Gastrocnemius medialis (tissue), 4 donors: ENCODE measurements around the gene SLC66A2.

Source experiments
- POLR2A ChIP-seq, 2 donors: fragments of 450-650 bp; IDR thresholded peaks; one replicate each; pipeline ENCODE4 v1.6.1; 2017; ENCODE audit warnings: antibody characterized with exemption in 2 of 2, mild to moderate bottlenecking in 2 of 2, moderate library complexity in 2 of 2
- TF ChIP-seq, protein P1 (sequence below), 5 experiments: fragments of 450-650 bp in 3 of 5; fragments of 200-600 bp in 2 of 5; sonication (generic) in 2 of 5; IDR thresholded peaks in 4 of 5; conservative IDR thresholded peaks in 1 of 5; 1 replicate in 4 of 5; 2 replicates in 1 of 5; pipeline ENCODE4 v1.5.1; 2016 to 2019; ENCODE audit warnings: antibody characterized with exemption in 5 of 5, mild to moderate bottlenecking in 3 of 5, moderate library complexity in 3 of 5

DNA sequence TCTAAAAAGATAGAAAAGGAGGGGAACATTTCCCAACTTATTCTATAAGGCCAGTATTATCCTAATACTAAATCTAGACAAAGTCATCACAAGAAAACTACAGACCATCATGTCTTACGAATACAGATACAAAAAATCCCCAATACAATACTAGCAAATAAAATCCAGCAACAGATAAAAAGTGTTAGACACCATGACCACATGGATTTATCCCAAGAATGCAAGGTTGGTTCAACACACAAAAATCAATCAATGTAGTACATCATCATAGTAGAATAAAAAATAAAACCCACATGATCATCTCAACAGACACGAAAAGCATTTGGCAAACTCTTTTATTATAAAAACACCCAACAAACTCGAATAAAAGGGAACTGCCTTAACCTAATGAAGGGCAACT lies 18.5 kb downstream of the SLC66A2 start:
- TF ChIP-seq, protein P1, sequence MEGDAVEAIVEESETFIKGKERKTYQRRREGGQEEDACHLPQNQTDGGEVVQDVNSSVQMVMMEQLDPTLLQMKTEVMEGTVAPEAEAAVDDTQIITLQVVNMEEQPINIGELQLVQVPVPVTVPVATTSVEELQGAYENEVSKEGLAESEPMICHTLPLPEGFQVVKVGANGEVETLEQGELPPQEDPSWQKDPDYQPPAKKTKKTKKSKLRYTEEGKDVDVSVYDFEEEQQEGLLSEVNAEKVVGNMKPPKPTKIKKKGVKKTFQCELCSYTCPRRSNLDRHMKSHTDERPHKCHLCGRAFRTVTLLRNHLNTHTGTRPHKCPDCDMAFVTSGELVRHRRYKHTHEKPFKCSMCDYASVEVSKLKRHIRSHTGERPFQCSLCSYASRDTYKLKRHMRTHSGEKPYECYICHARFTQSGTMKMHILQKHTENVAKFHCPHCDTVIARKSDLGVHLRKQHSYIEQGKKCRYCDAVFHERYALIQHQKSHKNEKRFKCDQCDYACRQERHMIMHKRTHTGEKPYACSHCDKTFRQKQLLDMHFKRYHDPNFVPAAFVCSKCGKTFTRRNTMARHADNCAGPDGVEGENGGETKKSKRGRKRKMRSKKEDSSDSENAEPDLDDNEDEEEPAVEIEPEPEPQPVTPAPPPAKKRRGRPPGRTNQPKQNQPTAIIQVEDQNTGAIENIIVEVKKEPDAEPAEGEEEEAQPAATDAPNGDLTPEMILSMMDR (IDR thresholded peaks at IDR 0.05 in 4 of 5, conservative IDR thresholded peaks at IDR 0.05 in 1 of 5), result no peak
- TF ChIP-seq POLR2A (IDR thresholded peaks at IDR 0.05), result no peak
